Measurements from ENCODE around the gene RNF150. TPM values are rescaled to one million over a fixed set of nuclear protein-coding genes. Genes with fewer than 3 reads are reported as not detected.

Gene RNF150
- total RNA-seq, 1 experiment from 2014 or later = 0.14 TPM

DNA sequence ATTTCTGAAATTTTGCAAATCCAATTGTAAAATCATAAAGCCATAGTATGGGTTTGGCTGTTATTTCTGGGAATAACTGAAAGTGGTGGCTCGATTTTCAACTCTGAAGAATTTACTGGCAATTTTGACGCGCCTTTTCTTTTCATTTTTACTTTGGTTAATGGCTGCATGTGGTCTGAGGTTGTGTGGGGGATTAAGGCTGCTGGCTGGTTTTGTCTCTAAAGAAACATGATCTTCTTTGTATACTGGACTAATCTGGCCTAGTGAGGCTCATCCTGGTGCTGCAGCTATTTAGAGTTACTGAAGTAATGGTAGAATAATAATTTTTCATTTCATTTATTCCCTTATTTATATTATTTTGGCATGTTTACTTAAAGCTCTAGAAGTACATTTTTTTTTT lies 164.0 kb downstream of the RNF150 start:
- TF ChIP-seq, protein P1, sequence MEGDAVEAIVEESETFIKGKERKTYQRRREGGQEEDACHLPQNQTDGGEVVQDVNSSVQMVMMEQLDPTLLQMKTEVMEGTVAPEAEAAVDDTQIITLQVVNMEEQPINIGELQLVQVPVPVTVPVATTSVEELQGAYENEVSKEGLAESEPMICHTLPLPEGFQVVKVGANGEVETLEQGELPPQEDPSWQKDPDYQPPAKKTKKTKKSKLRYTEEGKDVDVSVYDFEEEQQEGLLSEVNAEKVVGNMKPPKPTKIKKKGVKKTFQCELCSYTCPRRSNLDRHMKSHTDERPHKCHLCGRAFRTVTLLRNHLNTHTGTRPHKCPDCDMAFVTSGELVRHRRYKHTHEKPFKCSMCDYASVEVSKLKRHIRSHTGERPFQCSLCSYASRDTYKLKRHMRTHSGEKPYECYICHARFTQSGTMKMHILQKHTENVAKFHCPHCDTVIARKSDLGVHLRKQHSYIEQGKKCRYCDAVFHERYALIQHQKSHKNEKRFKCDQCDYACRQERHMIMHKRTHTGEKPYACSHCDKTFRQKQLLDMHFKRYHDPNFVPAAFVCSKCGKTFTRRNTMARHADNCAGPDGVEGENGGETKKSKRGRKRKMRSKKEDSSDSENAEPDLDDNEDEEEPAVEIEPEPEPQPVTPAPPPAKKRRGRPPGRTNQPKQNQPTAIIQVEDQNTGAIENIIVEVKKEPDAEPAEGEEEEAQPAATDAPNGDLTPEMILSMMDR (IDR thresholded peaks at IDR 0.05; ENCODE audit: insufficient read depth in 1 of 2, low read depth in 1 of 2, low read length in 1 of 2, severe bottlenecking in 1 of 2, unreplicated experiment in 1 of 2) = no peak
- H3K4me1 Mint-ChIP-seq (ENCODE audit: low read depth, unreplicated experiment) = no peaks in the 10 kb centered on the region
- no peaks in the 10 kb centered on the region for H3K36me3 Mint-ChIP-seq (ENCODE audit: insufficient read depth, unreplicated experiment)
- Histone ChIP-seq H3K4me3 (ENCODE audit: low read depth, low read length) (no peak overlapping the region), H3K9me3 (no peaks in the 10 kb centered on the region), H3K36me3 (ENCODE audit: control insufficient read depth, insufficient read depth, low read length) (no peaks in the 10 kb centered on the region), H3K4me1 (no peaks in the 10 kb centered on the region), H3K27me3 (replicated peaks; ENCODE audit: control insufficient read depth, insufficient read depth, low read length) (no peaks in the 10 kb centered on the region)
- ChIA-PET POLR2A (no interaction called here), CTCF (no interaction called here)
- DNase-seq = no peak
- no peaks in the 10 kb centered on the region for H3K9me3 Mint-ChIP-seq (ENCODE audit: unreplicated experiment)
- peaks cover 6% of the 10 kb centered on the region for H3K27me3 Mint-ChIP-seq (ENCODE audit: insufficient read depth, unreplicated experiment)
- BruUV-seq (replicated peaks) = no TSS peak
- H3K4me3 Mint-ChIP-seq (ENCODE audit: unreplicated experiment) = no peak overlapping the region
- intact Hi-C loops (cut with micrococcal nuclease; ENCODE audit: unreplicated experiment) = no loop called here
- H3K27ac Mint-ChIP-seq (ENCODE audit: unreplicated experiment) = no peak overlapping the region

DNA sequence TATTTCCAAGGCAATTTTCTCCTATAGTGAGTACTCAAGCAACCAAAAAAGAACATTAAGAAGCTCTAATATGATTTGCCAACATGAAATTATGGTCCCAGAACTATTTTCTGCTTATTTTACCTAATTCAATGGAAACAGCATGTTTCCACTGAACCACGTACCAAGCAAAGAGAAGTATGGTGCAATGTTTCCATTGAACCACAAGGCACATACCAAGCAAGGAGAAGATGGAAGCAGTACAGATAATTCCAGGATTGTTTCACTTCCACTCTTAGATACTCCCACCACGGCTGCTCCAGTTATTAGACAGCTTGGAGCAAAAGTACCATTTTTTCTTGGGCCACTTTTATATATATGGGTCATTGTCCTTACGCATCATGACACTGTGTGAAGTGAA lies 164.9 kb downstream of the RNF150 start:
- ChIA-PET POLR2A (no interaction called here), CTCF (no interaction called here)
- Mint-ChIP-seq H3K27ac (ENCODE audit: unreplicated experiment) (no peak overlapping the region), H3K4me1 (ENCODE audit: low read depth, unreplicated experiment) (no peaks in the 10 kb centered on the region), H3K4me3 (ENCODE audit: unreplicated experiment) (no peak overlapping the region), H3K9me3 (ENCODE audit: unreplicated experiment) (no peaks in the 10 kb centered on the region), H3K36me3 (ENCODE audit: insufficient read depth, unreplicated experiment) (no peaks in the 10 kb centered on the region), H3K27me3 (ENCODE audit: insufficient read depth, unreplicated experiment) (peaks cover 6% of the 10 kb centered on the region)
- Histone ChIP-seq H3K27me3 (replicated peaks; ENCODE audit: control insufficient read depth, insufficient read depth, low read length) (no peaks in the 10 kb centered on the region), H3K4me3 (ENCODE audit: low read depth, low read length) (no peak overlapping the region), H3K4me1 (no peaks in the 10 kb centered on the region), H3K9me3 (no peaks in the 10 kb centered on the region), H3K36me3 (ENCODE audit: control insufficient read depth, insufficient read depth, low read length) (no peaks in the 10 kb centered on the region)
- DNase-seq = no peak
- TF ChIP-seq, protein P1 (IDR thresholded peaks at IDR 0.05; ENCODE audit: insufficient read depth in 1 of 2, low read depth in 1 of 2, low read length in 1 of 2, severe bottlenecking in 1 of 2, unreplicated experiment in 1 of 2) = no peak
- no TSS peak for BruUV-seq (replicated peaks)
- intact Hi-C loops (cut with micrococcal nuclease; ENCODE audit: unreplicated experiment) = no loop called here

DNA sequence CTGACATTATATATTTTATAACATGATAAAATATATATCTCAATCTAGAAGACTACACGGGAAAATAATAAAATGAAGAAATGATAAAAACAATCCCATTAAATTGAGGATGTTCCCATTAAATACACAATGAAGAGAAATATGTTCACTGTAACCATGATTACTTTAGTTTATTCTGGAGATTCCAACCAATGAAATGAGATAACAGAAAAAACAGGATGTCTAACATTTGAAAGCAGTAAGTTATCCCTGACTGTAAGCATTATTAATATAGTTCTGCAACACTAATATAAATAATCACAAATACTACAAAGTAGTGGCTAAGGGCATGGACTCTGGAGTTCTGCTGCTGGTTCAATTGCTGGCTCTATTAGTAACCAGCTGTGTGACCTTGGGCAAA lies 169.4 kb downstream of the RNF150 start:
- H3K9me3 Mint-ChIP-seq (ENCODE audit: unreplicated experiment) = no peaks in the 10 kb centered on the region
- intact Hi-C loops (cut with micrococcal nuclease; ENCODE audit: unreplicated experiment) = loop anchor here (5.0 kb wide), 1 partner anchor 82 kb away; no protein-coding TSS in a partner anchor
- Histone ChIP-seq H3K27me3 (replicated peaks; ENCODE audit: control insufficient read depth, insufficient read depth, low read length) (no peaks in the 10 kb centered on the region), H3K9me3 (no peaks in the 10 kb centered on the region), H3K4me3 (ENCODE audit: low read depth, low read length) (no peak overlapping the region), H3K4me1 (no peaks in the 10 kb centered on the region), H3K36me3 (ENCODE audit: control insufficient read depth, insufficient read depth, low read length) (no peaks in the 10 kb centered on the region)
- no peaks in the 10 kb centered on the region for H3K36me3 Mint-ChIP-seq (ENCODE audit: insufficient read depth, unreplicated experiment)
- DNase-seq = no peak
- no peak overlapping the region for H3K27ac Mint-ChIP-seq (ENCODE audit: unreplicated experiment)
- H3K4me3 Mint-ChIP-seq (ENCODE audit: unreplicated experiment) = no peak overlapping the region
- TF ChIP-seq, protein P1 (IDR thresholded peaks at IDR 0.05; ENCODE audit: insufficient read depth in 1 of 2, low read depth in 1 of 2, low read length in 1 of 2, severe bottlenecking in 1 of 2, unreplicated experiment in 1 of 2) = no peak
- H3K27me3 Mint-ChIP-seq (ENCODE audit: insufficient read depth, unreplicated experiment) = peaks cover 6% of the 10 kb centered on the region
- BruUV-seq (replicated peaks) = no TSS peak
- ChIA-PET POLR2A (no interaction called here), CTCF (no interaction called here)
- no peaks in the 10 kb centered on the region for H3K4me1 Mint-ChIP-seq (ENCODE audit: low read depth, unreplicated experiment)

All from Caco-2 (cell line).